Neural cell (in vitro differentiated cells): ENCODE measurements around the gene DBP. TPM values are rescaled to one million over a fixed set of nuclear protein-coding genes. Genes with fewer than 3 reads are reported as not detected.
A peak's percentile ranks its signal among the peaks of the same experiment; 100 is the strongest.

Source experiments
- H2AFZ ChIP-seq: fragments of 200-600, 300-800 bp; sonication (generic), shearing (Covaris generic); 2 replicates; pipeline ENCODE4 v1.6.0; 2014; ENCODE audit warnings: low read depth, mild to moderate bottlenecking, antibody characterized with exemption, low read length, moderate library complexity
- H3F3A ChIP-seq: fragments of 200-600 bp; shearing (Covaris generic); 2 replicates; pipeline ENCODE4 v1.6.1; 2016; ENCODE audit warnings: mild to moderate bottlenecking, moderate library complexity, mixed read lengths, antibody characterized with exemption, low read length; ENCODE audit not compliant: insufficient read depth, poor library complexity, severe bottlenecking
- H3K27ac ChIP-seq: fragments of 200-600, 300-800 bp; sonication (generic), shearing (Covaris generic); 2 replicates; pipeline ENCODE4 v1.5.1; 2014; ENCODE audit warnings: mild to moderate bottlenecking, low read length, moderate library complexity
- H3K27me3 ChIP-seq: fragments of 300-800, 200-600 bp; sonication (generic), shearing (Covaris generic); 2 replicates; pipeline ENCODE4 v1.6.0; 2014; ENCODE audit warnings: mild to moderate bottlenecking, low read depth, low read length, moderate library complexity; ENCODE audit not compliant: insufficient read depth
- H3K36me3 ChIP-seq: fragments of 300-800, 200-600 bp; sonication (generic), shearing (Covaris generic); 2 replicates; pipeline ENCODE4 v1.5.1; 2014; ENCODE audit warnings: mild to moderate bottlenecking, antibody characterized with exemption, low read length, moderate library complexity; ENCODE audit not compliant: insufficient read depth
- H3K4me2 ChIP-seq: fragments of 300-800, 200-600 bp; sonication (generic), shearing (Covaris generic); 2 replicates; pipeline ENCODE4 v1.6.0; 2014; ENCODE audit warnings: mild to moderate bottlenecking, low read length
- H3K4me3 ChIP-seq: fragments of 300-800, 200-600 bp; sonication (generic), shearing (Covaris generic); 2 replicates; pipeline ENCODE4 v1.5.1; 2014; ENCODE audit warnings: mild to moderate bottlenecking, low read length, moderate library complexity
- H3K79me2 ChIP-seq: fragments of 200-600 bp; shearing (Covaris generic); replicated peaks from 2 replicates; pipeline ENCODE4 v1.6.0; 2014; ENCODE audit warnings: mild to moderate bottlenecking, low read length, moderate library complexity; ENCODE audit not compliant: insufficient read depth
- H3K9ac ChIP-seq: fragments of 300-800, 200-600 bp; sonication (generic), shearing (Covaris generic); 2 replicates; pipeline ENCODE4 v1.6.1; 2016; ENCODE audit warnings: mild to moderate bottlenecking, low read length, mixed read lengths
- H3K9me2 ChIP-seq: fragments of 200-600 bp; shearing (Covaris generic); 2 replicates; pipeline ENCODE4 v1.6.1; 2016; ENCODE audit warnings: mild to moderate bottlenecking, low read length, mixed read lengths; ENCODE audit not compliant: insufficient read depth
- H3K9me3 ChIP-seq: fragments of 200-600, 300-800 bp; sonication (generic), shearing (Covaris generic); 2 replicates; pipeline ENCODE4 v1.6.1; 2016; ENCODE audit warnings: mild to moderate bottlenecking, mixed run types, low read length, moderate library complexity, mixed read lengths
- H4K20me1 ChIP-seq: fragments of 200-600 bp; shearing (Covaris generic); 2 replicates; pipeline ENCODE4 v1.6.1; 2016; ENCODE audit warnings: mild to moderate bottlenecking, mixed run types; ENCODE audit not compliant: insufficient read depth
- CTCF ChIP-seq: fragments of 450-650 bp; IDR thresholded peaks from 2 replicates; pipeline ENCODE4 v1.5.1; 2014; ENCODE audit warnings: antibody characterized with exemption, mild to moderate bottlenecking, moderate library complexity; ENCODE audit not compliant: poor library complexity, severe bottlenecking
- EP300 ChIP-seq: fragments of 450-650 bp; conservative IDR thresholded peaks from 2 replicates; pipeline ENCODE4 v1.6.1; 2014; ENCODE audit warnings: antibody characterized with exemption, mild to moderate bottlenecking, moderate library complexity; ENCODE audit not compliant: poor library complexity, severe bottlenecking
- EZH2 ChIP-seq: fragments of 200-600, 300-800 bp; shearing (Covaris generic), sonication (generic); IDR thresholded peaks from 2 replicates; pipeline ENCODE4 v1.6.1; 2014; ENCODE audit warnings: antibody characterized with exemption, low read length, borderline replicate concordance, mild to moderate bottlenecking; ENCODE audit not compliant: insufficient read depth, poor library complexity, severe bottlenecking
- MXI1 ChIP-seq: fragments of 450-650 bp; conservative IDR thresholded peaks from 2 replicates; pipeline ENCODE4 v1.6.1; 2014; ENCODE audit warnings: antibody characterized with exemption, mild to moderate bottlenecking; ENCODE audit not compliant: poor library complexity, severe bottlenecking
- POLR2AphosphoS5 ChIP-seq: IDR thresholded peaks from 2 replicates; pipeline ENCODE4 v1.6.1; 2012
- RAD21 ChIP-seq: fragments of 450-650 bp; conservative IDR thresholded peaks from 2 replicates; pipeline ENCODE4 v1.6.1; 2014; ENCODE audit warnings: antibody characterized with exemption, mild to moderate bottlenecking, moderate library complexity
- REST ChIP-seq: IDR thresholded peaks from 2 replicates; pipeline ENCODE4 v1.6.1; 2012; ENCODE audit warnings: borderline replicate concordance
- SMC3 ChIP-seq: fragments of 450-650 bp; conservative IDR thresholded peaks from 2 replicates; pipeline ENCODE4 v1.6.1; 2014; ENCODE audit warnings: antibody characterized with exemption, mild to moderate bottlenecking, moderate library complexity; ENCODE audit not compliant: poor library complexity
- TAF1 ChIP-seq: IDR thresholded peaks from 2 replicates; pipeline ENCODE4 v1.6.1; 2012; ENCODE audit warnings: low read depth
- polyA plus RNA-seq: library from polyadenylated mRNA; depleted of rRNA; stranded (reverse); fragments of >200 nt; gene quantifications from 2 replicates; pipeline ENCODE4 v1.2.3, GENCODE V29; 2014

DBP gene
- polyA plus RNA-seq, 1 donor from 2014 or later, result 3.6 TPM

- Histone ChIP-seq H3K4me2 (peak overlapping the region; percentile 93), H3K9me2 (no peaks in the 10 kb centered on the region), H3K27ac (peak overlapping the region; percentile 77), H4K20me1 (no peaks in the 10 kb centered on the region), H3K4me3 (peak overlapping the region; percentile 90), H3K79me2 (peaks cover 16% of the 10 kb centered on the region), H3K9me3 (no peaks in the 10 kb centered on the region), H2AFZ (no peak overlapping the region), H3K36me3 (no peaks in the 10 kb centered on the region), H3K27me3 (no peaks in the 10 kb centered on the region), H3K9ac (peak overlapping the region; percentile 94), H3F3A (peaks cover 5% of the 10 kb centered on the region)
- TF ChIP-seq MXI1 (no peak), EZH2 (no peak), POLR2AphosphoS5 (no peak), RAD21 (no peak), CTCF (no peak), TAF1 (no peak), SMC3 (no peak)
Observed at GRCh38 chr19:48624791-48625723, 12.1 kb downstream of the DBP start.

GRCh38 chr19:48624067-48624594 is 13.0 kb downstream of the DBP start:
- H3K79me2 ChIP-seq, result peaks cover 16% of the 10 kb centered on the region
- peak overlapping the region; percentile 32 for H2AFZ ChIP-seq
- H3K9ac ChIP-seq, result peak overlapping the region; percentile 94
- peak overlapping the region; percentile 90 for H3K4me3 ChIP-seq
- H3K9me2 ChIP-seq, result no peaks in the 10 kb centered on the region
- H3K27me3 ChIP-seq, result no peaks in the 10 kb centered on the region
- peak overlapping the region; percentile 93 for H3K27ac ChIP-seq
- TF ChIP-seq POLR2AphosphoS5 (peak; percentile 84), TAF1 (peak; percentile 28), MXI1 (peak; percentile 51), EZH2 (no peak), EP300 (peak; percentile 29)
- H3K4me2 ChIP-seq, result peak overlapping the region; percentile 93
- no peaks in the 10 kb centered on the region for H3K9me3 ChIP-seq
- no peaks in the 10 kb centered on the region for H4K20me1 ChIP-seq
- peaks cover 5% of the 10 kb centered on the region for H3F3A ChIP-seq
- no peaks in the 10 kb centered on the region for H3K36me3 ChIP-seq

- Histone ChIP-seq H3K4me2 (peak overlapping the region; percentile 74), H3K4me3 (peak overlapping the region; percentile 90), H3K9me3 (no peaks in the 10 kb centered on the region), H3K27me3 (no peaks in the 10 kb centered on the region), H4K20me1 (no peaks in the 10 kb centered on the region), H3K36me3 (no peaks in the 10 kb centered on the region), H2AFZ (peak overlapping the region; percentile 51), H3K9ac (peak overlapping the region; percentile 77), H3K9me2 (no peaks in the 10 kb centered on the region), H3F3A (peaks cover 5% of the 10 kb centered on the region), H3K79me2 (peaks cover 19% of the 10 kb centered on the region), H3K27ac (peak overlapping the region; percentile 93)
- TF ChIP-seq REST, result peak; percentile 92
- no peak for TF ChIP-seq SMC3
- TF ChIP-seq RAD21, result no peak
- TF ChIP-seq TAF1, result peak; percentile 66
- TF ChIP-seq EP300, result no peak
- TF ChIP-seq CTCF, result no peak
- TF ChIP-seq POLR2AphosphoS5, result peak; percentile 90
- TF ChIP-seq EZH2, result no peak
- no peak for TF ChIP-seq MXI1
Observed at GRCh38 chr19:48623556-48624066, 13.6 kb downstream of the DBP start.
